ENCODE data around the gene LOXL4. TPM values are rescaled to one million over a fixed set of nuclear protein-coding genes. Genes with fewer than 3 reads are reported as not detected.

LOXL4 gene
- total RNA-seq, 2 experiments from 2014 or later: not detected

- DNase-seq (ENCODE audit: low spot score): no peak
- TF ChIP-seq CTCF (conservative IDR thresholded peaks at IDR 0.05; ENCODE audit: low read length): no peak
- TF ChIP-seq EZH2phosphoT487 (IDR thresholded peaks at IDR 0.05; ENCODE audit: borderline replicate concordance, low read depth, low read length): no peak
- no peaks in the 10 kb centered on the region for H3K9me2 ChIP-seq (ENCODE audit: insufficient read depth, low read length)
- H4K20me1 ChIP-seq (ENCODE audit: insufficient read depth, low read length): no peaks in the 10 kb centered on the region
- peaks cover 5% of the 10 kb centered on the region; the same call in 1 of the 2 replicates for H3K36me3 ChIP-seq (ENCODE audit: insufficient read depth, low read length)
- BruUV-seq (replicated peaks): no TSS peak
- no peaks in the 10 kb centered on the region for H3K79me2 ChIP-seq (ENCODE audit: insufficient read depth, low read depth, low read length)
- H2AFZ ChIP-seq (ENCODE audit: low read length): no peak overlapping the region
- ChIA-PET POLR2A (no interaction called here), CTCF (ENCODE audit: unreplicated experiment) (no interaction called here)
- no peaks in the 10 kb centered on the region for H3K4me1 ChIP-seq (ENCODE audit: insufficient read depth, low read length, poor library complexity, severe bottlenecking)
- no peak overlapping the region for H3K4me2 ChIP-seq (ENCODE audit: low read length)
- intact Hi-C loops (cut with micrococcal nuclease; ENCODE audit: unreplicated experiment): no loop called here
- H3K9me3 ChIP-seq (ENCODE audit: low read length): no peaks in the 10 kb centered on the region
- no peak overlapping the region for H3K4me3 ChIP-seq (ENCODE audit: low read depth, low read length, poor library complexity, severe bottlenecking)
- no peak overlapping the region for H3K27ac ChIP-seq (ENCODE audit: low read depth, low read length, poor library complexity, severe bottlenecking)
These were observed 10.8 kb downstream of the LOXL4 start for GRCh38 chr10:98257198-98257597.

GRCh38 chr10:98256692-98257091 is 11.3 kb downstream of the LOXL4 start:
- TF ChIP-seq EZH2phosphoT487 (IDR thresholded peaks at IDR 0.05; ENCODE audit: borderline replicate concordance, low read depth, low read length): no peak
- no peak for TF ChIP-seq CTCF (conservative IDR thresholded peaks at IDR 0.05; ENCODE audit: low read length)
- Histone ChIP-seq H3K4me3 (ENCODE audit: low read depth, low read length, poor library complexity, severe bottlenecking) (no peak overlapping the region), H2AFZ (ENCODE audit: low read length) (no peak overlapping the region), H3K36me3 (ENCODE audit: insufficient read depth, low read length) (peaks cover 5% of the 10 kb centered on the region; the same call in 1 of the 2 replicates), H3K27ac (ENCODE audit: low read depth, low read length, poor library complexity, severe bottlenecking) (no peak overlapping the region), H3K4me2 (ENCODE audit: low read length) (no peak overlapping the region), H3K79me2 (ENCODE audit: insufficient read depth, low read depth, low read length) (no peaks in the 10 kb centered on the region), H3K9me3 (ENCODE audit: low read length) (no peaks in the 10 kb centered on the region), H3K9me2 (ENCODE audit: insufficient read depth, low read length) (no peaks in the 10 kb centered on the region), H3K4me1 (ENCODE audit: insufficient read depth, low read length, poor library complexity, severe bottlenecking) (no peaks in the 10 kb centered on the region), H4K20me1 (ENCODE audit: insufficient read depth, low read length) (no peaks in the 10 kb centered on the region)
- no TSS peak for BruUV-seq (replicated peaks)
- intact Hi-C loops (cut with micrococcal nuclease; ENCODE audit: unreplicated experiment): no loop called here
- ChIA-PET CTCF (ENCODE audit: unreplicated experiment) (no interaction called here), POLR2A (no interaction called here)
- DNase-seq (ENCODE audit: low spot score): no peak

GRCh38 chr10:98255146-98255877 is 12.7 kb downstream of the LOXL4 start:
- Histone ChIP-seq H3K9me2 (ENCODE audit: insufficient read depth, low read length) (no peaks in the 10 kb centered on the region), H3K4me1 (ENCODE audit: insufficient read depth, low read length, poor library complexity, severe bottlenecking) (no peaks in the 10 kb centered on the region), H3K4me2 (ENCODE audit: low read length) (no peak overlapping the region), H4K20me1 (ENCODE audit: insufficient read depth, low read length) (no peaks in the 10 kb centered on the region), H3K79me2 (ENCODE audit: insufficient read depth, low read depth, low read length) (no peaks in the 10 kb centered on the region), H3K36me3 (ENCODE audit: insufficient read depth, low read length) (peaks cover 14% of the 10 kb centered on the region; the same call in 1 of the 2 replicates), H3K4me3 (ENCODE audit: low read depth, low read length, poor library complexity, severe bottlenecking) (no peak overlapping the region), H2AFZ (ENCODE audit: low read length) (no peak overlapping the region), H3K27ac (ENCODE audit: low read depth, low read length, poor library complexity, severe bottlenecking) (no peak overlapping the region), H3K9me3 (ENCODE audit: low read length) (no peaks in the 10 kb centered on the region)
- CTCF ChIA-PET (ENCODE audit: unreplicated experiment): no interaction called here
- DNase-seq (ENCODE audit: low spot score): no peak
- TF ChIP-seq EZH2phosphoT487 (IDR thresholded peaks at IDR 0.05; ENCODE audit: borderline replicate concordance, low read depth, low read length) (no peak), CTCF (conservative IDR thresholded peaks at IDR 0.05; ENCODE audit: low read length) (no peak)
- BruUV-seq (replicated peaks): no TSS peak
- intact Hi-C loops (cut with micrococcal nuclease; ENCODE audit: unreplicated experiment): no loop called here
- POLR2A ChIA-PET: interaction anchor here (0.9 kb wide), 1 partner anchor 347 kb away, joined by 3 read pairs; no protein-coding TSS in a partner anchor

Measured in OCI-LY7 (cell line).